IMR-90 (cell line): ENCODE data around the gene PLCG2. TPM values are rescaled to one million over a fixed set of nuclear protein-coding genes. Genes with fewer than 3 reads are reported as not detected.

Source experiments
- ATAC-seq: fragments of 200-7000 bp; cut with Tn5 transposase; 2 replicates; pipeline ENCODE4 v1.9.1; 2020; ENCODE audit warnings: low read depth, mild to moderate bottlenecking, moderate library complexity
- BruUV-seq: library from RNA; stranded (reverse); fragments of 400-500 nt; replicated peaks from 2 replicates; lab custom pipeline; 2021; lab: Mats Ljungman, UMichigan
- CTCF ChIA-PET: fragments of 300-600 bp; formaldehyde crosslinking; extraction: SDS; loops from one replicate; lab custom pipeline; 2021; ENCODE audit warnings: antibody characterized with exemption; lab: Yijun Ruan, JAX
- POLR2A ChIA-PET: fragments of 300-600 bp; sonication (Branson Sonifier 250); formaldehyde crosslinking; loops from one replicate; lab custom pipeline; 2022; ENCODE audit warnings: antibody characterized with exemption; ENCODE audit not compliant: unreplicated experiment; lab: Charles Lee
- DNase-seq: peaks from one replicate; pipeline ENCODE4 v3.0.0; 2013
- H2AFZ ChIP-seq: replicated peaks from 2 replicates; pipeline ENCODE3; 2013; ENCODE audit warnings: low read length, mild to moderate bottlenecking; ENCODE audit not compliant: poor library complexity
- H2AK5ac ChIP-seq: 2 replicates; pipeline ENCODE4 v1.6.1; 2013; ENCODE audit warnings: low read depth, low read length, inconsistent platforms
- H2AK9ac ChIP-seq: replicated peaks from 2 replicates; pipeline ENCODE3; 2013; ENCODE audit warnings: mild to moderate bottlenecking, low read depth, low read length, moderate library complexity; ENCODE audit not compliant: poor library complexity
- H2BK120ac ChIP-seq: 2 replicates; pipeline ENCODE4 v1.6.1; 2013; ENCODE audit warnings: low read depth, low read length, inconsistent platforms
- H2BK15ac ChIP-seq: 3 replicates; pipeline ENCODE4 v1.6.1; 2013; ENCODE audit warnings: low read depth, low read length, inconsistent platforms
- H2BK20ac ChIP-seq: 2 replicates; pipeline ENCODE4 v1.6.1; 2013; ENCODE audit warnings: low read depth, mild to moderate bottlenecking, inconsistent platforms, low read length, moderate library complexity
- H2BK5ac ChIP-seq: 2 replicates; pipeline ENCODE4 v1.6.1; 2013; ENCODE audit warnings: mild to moderate bottlenecking, low read depth, low read length, inconsistent platforms; ENCODE audit not compliant: poor library complexity, severe bottlenecking
- H3K14ac ChIP-seq: replicated peaks from 2 replicates; pipeline ENCODE4 v1.6.1; 2013; ENCODE audit warnings: low read depth, low read length, inconsistent platforms
- H3K18ac ChIP-seq: 2 replicates; pipeline ENCODE4 v1.6.1; 2013; ENCODE audit warnings: low read depth, low read length, control low read depth
- H3K23ac ChIP-seq: 2 replicates; pipeline ENCODE4 v1.6.1; 2013; ENCODE audit warnings: low read depth, low read length, inconsistent platforms
- H3K27ac ChIP-seq: 2 replicates; pipeline ENCODE4 v1.5.1; 2013; ENCODE audit warnings: mild to moderate bottlenecking, control low read depth, low read length; ENCODE audit not compliant: insufficient read depth
- H3K27me3 ChIP-seq: 2 replicates; pipeline ENCODE4 v1.6.1; 2013; ENCODE audit warnings: low read length; ENCODE audit not compliant: control insufficient read depth, insufficient read depth
- H3K36me3 ChIP-seq: 2 replicates; pipeline ENCODE4 v1.6.1; 2013; ENCODE audit warnings: low read length, mixed read lengths; ENCODE audit not compliant: control insufficient read depth, insufficient read depth
- H3K4ac ChIP-seq: 2 replicates; pipeline ENCODE4 v1.6.1; 2013; ENCODE audit warnings: low read depth, low read length, inconsistent platforms
- H3K4me1 ChIP-seq: 2 replicates; pipeline ENCODE4 v1.6.1; 2013; ENCODE audit warnings: low read length, mixed read lengths; ENCODE audit not compliant: control insufficient read depth, insufficient read depth
- H3K4me2 ChIP-seq: 2 replicates; pipeline ENCODE4 v1.6.1; 2013; ENCODE audit warnings: low read depth, mild to moderate bottlenecking, control low read depth, low read length, moderate library complexity
- H3K4me3 ChIP-seq: 2 replicates; pipeline ENCODE4 v1.5.1; 2013; ENCODE audit warnings: low read depth, mild to moderate bottlenecking, control low read depth, low read length, moderate library complexity; ENCODE audit not compliant: insufficient read depth
- H3K56ac ChIP-seq: 2 replicates; pipeline ENCODE4 v1.6.1; 2013; ENCODE audit warnings: low read length, inconsistent platforms; ENCODE audit not compliant: insufficient read depth; ENCODE audit errors: extremely low read depth
- H3K79me1 ChIP-seq, 2 experiments: 2 replicates each; pipeline ENCODE4 v1.6.1; 2013; ENCODE audit warnings: low read length in 2 of 2, inconsistent platforms in 1 of 2, low read depth in 1 of 2
- H3K9ac ChIP-seq: 2 replicates; pipeline ENCODE4 v1.6.1; 2013; ENCODE audit warnings: low read depth, low read length, control low read depth
- H3K9me1 ChIP-seq: 2 replicates; pipeline ENCODE4 v1.6.1; 2013; ENCODE audit warnings: low read length, inconsistent platforms; ENCODE audit not compliant: insufficient read depth
- H3K9me3 ChIP-seq: 2 replicates; pipeline ENCODE4 v1.6.1; 2013; ENCODE audit warnings: low read length; ENCODE audit not compliant: control insufficient read depth, insufficient read depth
- H4K20me1 ChIP-seq: 2 replicates; pipeline ENCODE4 v1.6.1; 2013; ENCODE audit warnings: low read length, inconsistent platforms; ENCODE audit not compliant: insufficient read depth
- H4K5ac ChIP-seq: 2 replicates; pipeline ENCODE4 v1.6.1; 2013; ENCODE audit warnings: mild to moderate bottlenecking, low read depth, low read length, control low read depth
- H4K8ac ChIP-seq, 2 experiments: 2 replicates each; pipeline ENCODE4 v1.6.1; 2013; ENCODE audit warnings: low read depth in 2 of 2, low read length in 2 of 2, control low read depth in 1 of 2, inconsistent platforms in 1 of 2
- H4K91ac ChIP-seq: 2 replicates; pipeline ENCODE4 v1.6.1; 2013; ENCODE audit warnings: low read depth, low read length, inconsistent platforms; ENCODE audit not compliant: insufficient read depth
- FOS ChIP-seq: fragments of 150-350 bp; IDR thresholded peaks from 2 replicates; pipeline ENCODE4 v1.6.1; 2016; ENCODE audit warnings: low read depth, low read length
- MAFK ChIP-seq: IDR thresholded peaks from 2 replicates; pipeline ENCODE4 v1.6.1; 2012; ENCODE audit warnings: low read depth, low read length, improper control_type of control experiment
- NFE2L2 ChIP-seq: fragments of 150-350 bp; IDR thresholded peaks from 2 replicates; pipeline ENCODE4 v1.6.1; 2016; ENCODE audit warnings: low read depth, mild to moderate bottlenecking, low read length
- RCOR1 ChIP-seq: IDR thresholded peaks from 2 replicates; pipeline ENCODE4 v1.6.1; 2012; ENCODE audit warnings: mild to moderate bottlenecking, low read length, improper control_type of control experiment; ENCODE audit not compliant: insufficient replicate concordance
- SMC3 ChIP-seq: fragments of 150-350 bp; IDR thresholded peaks from 2 replicates; pipeline ENCODE4 v1.6.1; 2016; ENCODE audit warnings: low read depth, mild to moderate bottlenecking, antibody characterized with exemption, low read length, moderate library complexity
- WGBS, 2 experiments: methylation state at CpG; one replicate each; pipeline versions ENCODE4 v1.1.5 to v1.1.7; 2013; ENCODE audit warnings: missing lambda C conversion rate in 2 of 2; ENCODE audit not compliant: insufficient read length in 1 of 2; ENCODE audit errors: extremely low coverage in 2 of 2; 5-methylcytosine and 5-hydroxymethylcytosine counted together
- dilution Hi-C: fragments of 300-500 bp; cut with HindIII; formaldehyde crosslinking; loops from one replicate; pipeline ENCODE4 v1.14.3; 2018; ENCODE audit warnings: low sequenced_read_pairs; ENCODE audit not compliant: unreplicated experiment
- in situ Hi-C: fragments of 300-500 bp; cut with MboI; formaldehyde crosslinking; loops from 3 replicates; pipeline ENCODE4 v1.14.3; 2019; ENCODE audit warnings: low sequenced_read_pairs, inconsistent platforms, mixed read lengths
- intact Hi-C: fragments of 100-400 bp; cut with micrococcal nuclease; formaldehyde crosslinking; loops from 2 replicates; pipeline ENCODE4 v1.10.0; 2022
- polyA plus RNA-seq, 3 experiments: library from polyadenylated mRNA; depleted of rRNA; stranded (reverse); fragments of >200 nt; gene quantifications; 2 replicates each; pipeline ENCODE4 v1.2.3, GENCODE V29; 2012; ENCODE audit warnings: low replicate concordance in 1 of 3
- total RNA-seq: library from RNA; depleted of rRNA; stranded (reverse); fragments of >200 nt; gene quantifications from 2 replicates; pipeline ENCODE4 v1.2.3, GENCODE V29; 2012

Gene PLCG2
- total and polyA plus RNA-seq, 2 of the 4 experiments (the other 2 are of a cell fraction), result 0.14 to 0.18 TPM

GRCh38 chr16:81900014-81900413 is 120.9 kb downstream of the PLCG2 start:
- dilution Hi-C loops, result no loop called here

More at GRCh38 chr16:81900014-81900413, 120.9 kb downstream of the PLCG2 start:
- Histone ChIP-seq H2AFZ (no peak overlapping the region), H2BK5ac (no peak overlapping the region), H3K79me1 (no peaks in the 10 kb centered on the region), H2BK20ac (no peak overlapping the region), H3K9me1 (no peaks in the 10 kb centered on the region), H3K23ac (no peak overlapping the region), H4K8ac (no peak overlapping the region), H2BK15ac (no peak overlapping the region), H2BK120ac (no peak overlapping the region), H3K14ac (no peak overlapping the region), H4K5ac (no peak overlapping the region), H2AK5ac (no peak overlapping the region), H3K36me3 (no peaks in the 10 kb centered on the region), H3K4me1 (no peaks in the 10 kb centered on the region), H3K18ac (no peak overlapping the region), H4K91ac (no peak overlapping the region), H3K56ac (no peak overlapping the region), H2AK9ac (no peak overlapping the region), H3K9ac (no peak overlapping the region), H3K27me3 (peaks cover 2% of the 10 kb centered on the region; the same call in 1 of the 2 replicates), H3K4me2 (no peak overlapping the region), H3K4me3 (no peak overlapping the region), H3K4ac (no peak overlapping the region), H3K9me3 (no peaks in the 10 kb centered on the region; the same call in 1 of the 2 replicates), H3K27ac (no peak overlapping the region), H4K20me1 (no peaks in the 10 kb centered on the region)
- intact Hi-C loops (no loop called here), in situ Hi-C loops (no loop called here)
- ATAC-seq (no peak), DNase-seq (no peak)
- POLR2A ChIA-PET, result no interaction called here
- TF ChIP-seq FOS (no peak), NFE2L2 (no peak), MAFK (no peak), RCOR1 (no peak), SMC3 (no peak)
- CTCF ChIA-PET, result no interaction called here
- WGBS, 2 experiments, result 69% methylated on average over 3 of the region's 3 CpGs; no CpG with 5 or more reads in 1 of the 2 experiments
- BruUV-seq, result no TSS peak
